PFSK-1 (cell line): ENCODE measurements around the gene IFTAP.

Source experiments
- FOXP2 ChIP-seq: optimal IDR thresholded peaks from 2 replicates; pipeline ENCODE3; 2011; ENCODE audit warnings: borderline replicate concordance, control low read depth, inconsistent platforms; ENCODE audit not compliant: insufficient read depth; ENCODE audit errors: extremely low read length, extremely low read depth
- POLR2AphosphoS5 ChIP-seq: IDR thresholded peaks from 2 replicates; pipeline ENCODE4 v1.6.1; 2012; ENCODE audit warnings: low read depth, mild to moderate bottlenecking, control low read depth, low read length, moderate library complexity
- SIN3A ChIP-seq: IDR thresholded peaks from 2 replicates; pipeline ENCODE4 v1.6.1; 2012; ENCODE audit warnings: mild to moderate bottlenecking, low read length, moderate library complexity, borderline replicate concordance; ENCODE audit not compliant: insufficient read depth
- TAF1 ChIP-seq: IDR thresholded peaks from 2 replicates; pipeline ENCODE4 v1.6.1; 2012; ENCODE audit warnings: low read length, control low read depth, borderline replicate concordance; ENCODE audit not compliant: insufficient read depth
- TF ChIP-seq, protein P1 (sequence below), 2 experiments: IDR thresholded peaks; 2 replicates each; pipeline versions ENCODE4 v1.6.1 to v1.8.0; 2011 to 2012; ENCODE audit warnings: low read depth in 2 of 2, low read length in 2 of 2, control low read depth in 1 of 2, inconsistent platforms in 1 of 2, mild to moderate bottlenecking in 1 of 2, moderate library complexity in 1 of 2; ENCODE audit not compliant: insufficient read depth in 1 of 2

The IFTAP gene

DNA sequence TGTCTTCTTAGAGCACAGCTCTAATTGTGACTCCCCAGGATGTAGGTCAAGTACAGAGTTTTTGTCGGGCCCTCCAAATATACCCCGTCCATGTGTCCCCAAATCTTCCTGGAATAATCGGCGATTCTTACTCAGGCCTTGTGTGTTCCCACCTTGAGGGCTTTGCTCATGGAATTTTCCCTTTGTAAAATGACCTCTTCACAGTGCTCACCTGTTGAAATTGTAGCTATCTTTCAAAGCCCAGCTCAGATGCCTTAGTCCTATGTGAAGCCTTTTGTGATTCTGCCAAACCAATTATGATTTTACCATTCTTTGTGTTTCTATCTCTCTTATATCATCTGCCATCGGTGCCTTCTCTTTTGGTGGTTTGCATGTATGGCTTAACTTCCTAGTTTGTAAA lies 33.8 kb downstream of the IFTAP start:
- TF ChIP-seq POLR2AphosphoS5, result no peak
- no peak for TF ChIP-seq FOXP2

- no peak for TF ChIP-seq POLR2AphosphoS5
- TF ChIP-seq, protein P1, sequence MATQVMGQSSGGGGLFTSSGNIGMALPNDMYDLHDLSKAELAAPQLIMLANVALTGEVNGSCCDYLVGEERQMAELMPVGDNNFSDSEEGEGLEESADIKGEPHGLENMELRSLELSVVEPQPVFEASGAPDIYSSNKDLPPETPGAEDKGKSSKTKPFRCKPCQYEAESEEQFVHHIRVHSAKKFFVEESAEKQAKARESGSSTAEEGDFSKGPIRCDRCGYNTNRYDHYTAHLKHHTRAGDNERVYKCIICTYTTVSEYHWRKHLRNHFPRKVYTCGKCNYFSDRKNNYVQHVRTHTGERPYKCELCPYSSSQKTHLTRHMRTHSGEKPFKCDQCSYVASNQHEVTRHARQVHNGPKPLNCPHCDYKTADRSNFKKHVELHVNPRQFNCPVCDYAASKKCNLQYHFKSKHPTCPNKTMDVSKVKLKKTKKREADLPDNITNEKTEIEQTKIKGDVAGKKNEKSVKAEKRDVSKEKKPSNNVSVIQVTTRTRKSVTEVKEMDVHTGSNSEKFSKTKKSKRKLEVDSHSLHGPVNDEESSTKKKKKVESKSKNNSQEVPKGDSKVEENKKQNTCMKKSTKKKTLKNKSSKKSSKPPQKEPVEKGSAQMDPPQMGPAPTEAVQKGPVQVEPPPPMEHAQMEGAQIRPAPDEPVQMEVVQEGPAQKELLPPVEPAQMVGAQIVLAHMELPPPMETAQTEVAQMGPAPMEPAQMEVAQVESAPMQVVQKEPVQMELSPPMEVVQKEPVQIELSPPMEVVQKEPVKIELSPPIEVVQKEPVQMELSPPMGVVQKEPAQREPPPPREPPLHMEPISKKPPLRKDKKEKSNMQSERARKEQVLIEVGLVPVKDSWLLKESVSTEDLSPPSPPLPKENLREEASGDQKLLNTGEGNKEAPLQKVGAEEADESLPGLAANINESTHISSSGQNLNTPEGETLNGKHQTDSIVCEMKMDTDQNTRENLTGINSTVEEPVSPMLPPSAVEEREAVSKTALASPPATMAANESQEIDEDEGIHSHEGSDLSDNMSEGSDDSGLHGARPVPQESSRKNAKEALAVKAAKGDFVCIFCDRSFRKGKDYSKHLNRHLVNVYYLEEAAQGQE (IDR thresholded peaks at IDR 0.05; ENCODE audit: insufficient read depth in 1 of 2, low read depth in 2 of 2, low read length in 2 of 2), result no peak
- TF ChIP-seq SIN3A, result no peak
- no peak for TF ChIP-seq FOXP2
- no peak for TF ChIP-seq TAF1
Observed at GRCh38 chr11:36628765-36629244, 34.5 kb downstream of the IFTAP start.

- TF ChIP-seq SIN3A, result no peak
Observed at GRCh38 chr11:36631774-36632173, 37.5 kb downstream of the IFTAP start.

- no peak for TF ChIP-seq FOXP2
- TF ChIP-seq POLR2AphosphoS5, result no peak
- TF ChIP-seq SIN3A, result no peak
- TF ChIP-seq, protein P1 (IDR thresholded peaks at IDR 0.05; ENCODE audit: insufficient read depth in 1 of 2, low read depth in 2 of 2, low read length in 2 of 2), result no peak
- no peak for TF ChIP-seq TAF1
Observed at GRCh38 chr11:36635066-36635862, 41.0 kb downstream of the IFTAP start.

GRCh38 chr11:36638556-36638955 lies 44.3 kb downstream of the IFTAP start:
- TF ChIP-seq, protein P1 (IDR thresholded peaks at IDR 0.05; ENCODE audit: insufficient read depth in 1 of 2, low read depth in 2 of 2, low read length in 2 of 2), result no peak
- TF ChIP-seq FOXP2 (no peak), SIN3A (no peak), POLR2AphosphoS5 (no peak)

DNA sequence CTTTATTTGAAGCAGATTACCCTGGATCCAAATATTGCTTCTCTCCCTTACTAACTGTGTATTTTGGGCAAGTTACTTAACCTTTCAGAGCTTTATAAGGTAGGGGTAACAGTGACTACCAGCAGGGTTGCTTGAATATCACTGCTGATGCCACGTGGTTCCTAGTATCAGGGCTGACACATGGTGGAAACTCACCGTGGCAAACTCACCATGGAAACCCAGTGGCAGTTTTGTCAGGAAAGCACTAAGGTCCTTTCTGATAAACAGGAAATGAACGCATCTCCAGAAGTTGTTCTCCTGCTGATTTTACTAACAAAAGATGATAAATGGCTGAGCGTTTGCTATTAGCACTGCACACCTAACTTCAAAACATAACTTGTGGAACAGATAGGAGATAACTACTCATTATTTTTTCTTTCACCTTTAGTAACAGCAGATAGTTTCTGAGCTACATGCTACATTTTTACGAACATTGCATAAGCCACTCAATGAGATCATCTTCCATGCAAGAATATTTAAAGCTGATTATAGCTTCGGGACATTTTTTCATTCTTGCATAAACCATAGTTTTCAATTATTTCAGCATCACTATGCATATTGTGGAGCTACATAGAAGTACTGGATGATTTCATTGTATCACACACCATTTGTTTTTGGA lies 63.4 kb downstream of the IFTAP start:
- TF ChIP-seq TAF1 (no peak), POLR2AphosphoS5 (no peak), SIN3A (no peak), FOXP2 (no peak)
- TF ChIP-seq, protein P1 (IDR thresholded peaks at IDR 0.05; ENCODE audit: insufficient read depth in 1 of 2, low read depth in 2 of 2, low read length in 2 of 2), result no peak
